GM21526 (cell line): Measurements from ENCODE around the gene KCNMB2.
"Not testable (repeated sequence)": the region's sequence is repeated elsewhere in the genome, so short reads cannot be mapped to it uniquely, and the experiment has no call there.

Experiments
- ATAC-seq: cut with Tn5 transposase; IDR thresholded peaks from one replicate; pipeline ENCODE4 v1.9.1; 2021; ENCODE audit warnings: moderate library complexity; ENCODE audit not compliant: unreplicated experiment, low FRiP score

KCNMB2 gene

DNA sequence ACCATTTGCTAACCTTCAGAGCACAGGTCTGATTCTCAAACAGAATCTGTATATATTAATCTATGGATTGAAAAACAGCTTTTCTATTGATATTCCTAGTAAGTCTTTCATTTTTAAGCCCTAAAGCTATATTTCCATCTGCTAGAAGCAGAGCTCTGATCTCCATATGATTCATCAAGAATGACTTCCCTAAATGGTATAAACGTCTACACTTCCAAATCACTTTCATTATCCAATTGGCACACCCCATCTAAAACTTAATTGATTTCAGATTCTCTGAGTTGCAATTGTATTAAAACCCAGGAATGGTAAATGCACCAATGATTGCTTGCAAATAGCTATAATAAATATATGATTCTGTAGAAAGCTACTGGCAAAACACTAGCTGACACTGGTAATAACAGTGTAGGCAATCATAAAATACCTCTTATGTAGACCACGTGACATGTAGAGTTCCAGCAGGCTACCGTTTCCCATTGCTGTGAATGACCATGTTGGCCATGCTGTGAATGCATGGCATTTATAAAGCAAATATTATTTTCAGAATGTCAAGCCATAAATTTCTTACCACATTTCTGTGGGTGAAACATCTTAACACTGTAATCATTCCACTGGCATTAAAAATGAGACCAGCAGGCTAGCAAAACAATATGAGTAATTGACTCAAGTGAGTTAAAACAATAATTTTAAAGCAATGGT, 309.3 kb downstream of the KCNMB2 start:
- ATAC-seq: no peak

DNA sequence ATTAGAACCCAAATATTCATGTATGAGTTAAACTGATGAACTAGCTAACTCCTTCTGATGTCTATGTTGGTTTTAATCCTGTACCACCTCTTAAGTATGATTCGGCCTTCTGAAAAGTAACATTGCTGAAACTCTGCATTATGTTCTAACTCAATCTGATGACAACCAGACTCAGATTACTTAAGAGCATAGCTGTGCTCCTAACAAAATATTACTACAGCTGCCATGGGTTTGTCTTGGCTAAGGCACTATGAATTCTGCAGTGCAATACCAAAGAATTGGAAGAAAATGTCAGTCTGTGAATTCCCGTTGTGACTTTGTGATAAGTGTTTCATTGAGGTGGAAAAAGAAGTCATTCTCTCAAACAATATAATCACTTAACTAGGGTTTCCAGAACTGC, 311.0 kb downstream of the KCNMB2 start:
- no peak for ATAC-seq

GRCh38 chr3:178849199-178849910, 313.1 kb downstream of the KCNMB2 start:
- ATAC-seq: no peak

DNA sequence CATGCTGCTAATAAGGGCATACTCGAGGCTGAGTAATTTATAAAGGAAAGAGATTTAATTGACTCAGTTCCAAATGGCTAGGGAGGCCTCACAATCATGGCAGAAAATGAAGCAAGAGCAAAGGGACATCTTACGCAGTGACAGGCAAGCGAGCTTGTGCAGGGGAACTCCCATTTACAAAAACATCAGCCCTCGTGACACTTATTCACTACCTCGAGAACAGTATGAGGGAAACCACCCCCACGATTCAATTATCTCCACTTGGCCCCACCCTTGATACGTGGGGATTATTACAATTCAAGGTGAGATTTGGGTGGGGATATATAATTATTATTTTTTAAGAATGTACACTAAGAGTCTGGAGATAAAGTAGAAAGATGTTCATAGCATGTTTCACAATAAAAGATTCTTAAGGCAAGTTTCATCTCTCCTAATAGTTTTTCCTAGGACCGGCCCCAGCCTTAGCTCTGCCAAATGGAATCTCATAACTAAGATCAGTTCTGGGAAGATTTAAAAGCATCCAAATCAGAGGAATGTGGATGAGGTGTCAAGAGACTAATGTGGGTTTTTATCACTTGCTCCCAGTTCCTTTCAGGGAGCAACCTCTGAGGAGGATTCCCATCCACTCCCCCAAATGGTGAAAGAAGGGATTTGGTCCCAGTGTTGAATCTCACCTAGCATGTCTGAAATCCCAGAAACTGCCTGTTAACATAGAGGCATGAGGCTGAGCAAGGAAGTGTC, 314.4 kb downstream of the KCNMB2 start:
- ATAC-seq: no peak

DNA sequence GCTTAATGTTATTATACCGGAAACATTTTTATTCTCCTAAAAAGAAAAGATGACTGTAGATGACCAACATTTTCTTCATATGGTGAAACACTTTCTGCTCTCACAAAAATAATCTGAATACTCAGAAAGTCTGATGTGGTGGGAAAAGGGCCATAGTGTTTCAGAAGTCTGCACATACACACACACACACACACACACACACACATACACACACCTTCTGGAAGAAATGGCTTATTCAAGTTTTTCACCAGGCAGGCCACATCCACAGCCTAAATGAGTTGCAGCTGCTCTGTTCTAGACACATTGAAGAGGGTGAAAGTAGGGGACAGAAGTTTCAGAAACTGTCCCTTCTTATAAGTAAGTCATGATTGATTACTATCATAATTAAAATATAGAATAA, 315.3 kb downstream of the KCNMB2 start:
- ATAC-seq: no peak

DNA sequence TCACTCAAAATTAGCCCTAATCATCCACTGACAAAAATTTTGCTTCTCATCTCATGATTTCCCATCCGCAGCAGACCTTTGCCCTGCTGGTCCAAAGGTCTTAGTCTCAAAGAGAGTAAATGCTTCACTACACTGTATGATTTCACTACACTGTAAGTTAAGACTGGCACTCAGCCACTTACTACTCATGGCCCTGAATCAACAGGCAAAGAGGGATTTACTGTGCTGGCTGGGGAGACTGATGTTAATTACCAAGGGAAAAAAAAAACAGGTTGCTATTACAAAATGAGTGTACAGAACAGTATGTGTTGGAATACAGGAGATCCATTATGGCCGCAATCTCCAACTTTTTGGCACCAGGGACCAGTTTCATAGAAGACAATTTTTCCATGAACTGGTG, 320.6 kb downstream of the KCNMB2 start:
- no peak for ATAC-seq

DNA sequence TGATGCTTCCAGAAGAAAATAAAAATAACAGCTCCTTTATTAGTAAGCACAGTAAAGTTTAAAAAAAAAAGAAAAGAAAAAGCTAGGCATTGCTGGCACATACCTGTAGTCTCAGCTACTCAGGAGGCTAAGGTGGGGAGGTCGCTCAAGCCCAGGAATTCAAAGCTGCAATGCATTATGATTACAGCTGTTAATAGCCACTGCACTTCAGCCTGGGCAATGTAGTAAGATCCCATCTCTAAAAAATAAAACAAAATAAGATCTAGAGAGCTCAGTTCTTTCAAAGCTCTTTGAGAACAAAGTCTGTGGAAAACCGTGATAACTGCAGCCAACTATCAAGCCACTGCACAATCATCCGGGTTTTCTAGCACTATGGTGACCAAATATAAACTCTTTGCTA, 323.1 kb downstream of the KCNMB2 start:
- no peak for ATAC-seq

DNA sequence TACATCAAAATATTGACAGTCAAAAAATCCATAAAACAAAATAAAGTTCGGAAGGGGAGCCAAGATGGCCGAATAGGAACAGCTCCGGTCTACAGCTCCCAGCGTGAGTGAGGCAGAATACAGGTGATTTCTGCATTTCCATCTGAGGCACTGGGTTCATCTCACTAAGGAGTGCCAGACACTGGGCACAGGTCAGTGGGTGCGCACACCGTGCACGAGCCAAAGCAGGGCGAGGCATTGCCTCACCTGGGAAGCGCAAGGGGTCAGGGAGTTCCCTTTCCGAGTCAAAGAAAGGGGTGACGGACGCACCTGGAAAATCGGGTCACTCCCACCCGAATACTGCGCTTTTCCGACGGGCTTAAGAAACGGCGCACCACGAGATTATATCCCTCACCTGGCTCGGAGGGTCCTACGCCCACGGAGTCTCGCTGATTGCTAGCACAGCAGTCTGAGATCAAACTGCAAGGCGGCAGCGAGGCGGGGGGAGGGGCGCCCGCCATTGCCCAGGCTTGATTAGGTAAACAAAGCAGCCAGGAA, 323.7 kb downstream of the KCNMB2 start:
- ATAC-seq: not testable (repeated sequence)

DNA sequence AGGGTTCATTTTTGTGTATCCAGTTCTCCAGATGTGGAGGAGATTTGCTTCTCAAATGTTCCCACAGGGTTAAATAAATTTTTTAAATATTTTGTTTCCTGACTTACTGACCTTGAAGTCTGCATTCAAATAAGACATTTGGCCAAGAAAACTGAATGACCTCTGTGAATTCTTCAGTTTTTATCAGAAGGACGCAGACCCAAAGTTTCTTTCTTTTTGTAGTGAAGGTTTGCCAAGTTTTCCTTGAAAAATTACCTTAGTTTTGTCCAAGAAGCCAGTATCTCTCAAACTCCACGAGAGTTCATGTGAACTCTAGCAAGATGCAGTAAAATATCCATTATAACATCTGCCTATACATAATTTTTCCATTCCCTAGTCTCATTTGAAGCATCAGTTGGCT, 332.4 kb downstream of the KCNMB2 start:
- no peak for ATAC-seq

GRCh38 chr3:178870085-178870484, 333.8 kb downstream of the KCNMB2 start:
- ATAC-seq: no peak

DNA sequence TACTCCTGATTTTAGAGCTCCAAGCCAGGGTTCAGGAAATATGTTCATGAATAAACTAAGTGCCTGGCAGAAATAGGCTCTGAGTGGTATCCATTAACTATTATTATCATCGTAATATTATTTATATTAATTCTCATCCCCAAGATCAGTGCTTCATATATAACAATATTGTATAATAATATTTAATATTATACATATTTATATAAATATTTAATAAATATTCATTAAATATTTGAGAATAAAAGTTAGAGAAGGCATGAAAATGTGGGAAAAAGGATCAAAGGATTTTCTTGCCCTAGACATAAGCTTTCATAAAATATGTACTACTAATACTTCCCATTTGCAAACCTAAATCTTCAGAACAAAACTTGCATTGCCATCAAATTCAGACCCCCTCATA, 338.9 kb downstream of the KCNMB2 start:
- ATAC-seq: no peak

GRCh38 chr3:178875836-178876235, 339.6 kb downstream of the KCNMB2 start:
- no peak for ATAC-seq

- ATAC-seq: no peak
Observed at GRCh38 chr3:178880274-178880673, 344.0 kb downstream of the KCNMB2 start.
